CD4-positive, alpha-beta T cell treated with Interleukin-21 for 1 hour (primary cell): ENCODE results near the gene FKBP5.
"Not testable (repeated sequence)": the region's sequence is repeated elsewhere in the genome, so short reads cannot be mapped to it uniquely, and the experiment has no call there.

ENCODE experiments used
- DNase-seq: peaks from one replicate; pipeline ENCODE4 v3.0.0-alpha.2; 2020

The FKBP5 gene

DNA sequence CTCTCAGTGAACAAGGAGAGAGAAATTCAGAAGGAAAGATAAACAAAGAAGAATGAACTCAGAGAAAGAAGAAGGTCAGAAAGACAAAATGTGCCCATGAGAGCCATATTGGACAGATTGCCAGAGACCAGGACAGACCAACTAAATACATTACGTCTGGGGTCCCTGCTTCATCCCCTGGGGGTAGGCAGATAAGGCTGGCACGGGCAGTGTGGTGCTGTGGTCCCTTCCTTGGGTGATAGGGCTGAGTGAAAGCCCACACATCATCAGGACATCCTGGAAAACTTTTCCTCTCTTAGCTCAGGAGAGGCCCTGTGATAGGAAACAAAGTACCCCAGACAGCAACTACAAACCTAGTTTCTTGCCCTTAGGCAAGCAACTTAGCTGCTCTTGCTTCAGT lies 34.9 kb upstream of the FKBP5 start:
- no peak for DNase-seq

DNA sequence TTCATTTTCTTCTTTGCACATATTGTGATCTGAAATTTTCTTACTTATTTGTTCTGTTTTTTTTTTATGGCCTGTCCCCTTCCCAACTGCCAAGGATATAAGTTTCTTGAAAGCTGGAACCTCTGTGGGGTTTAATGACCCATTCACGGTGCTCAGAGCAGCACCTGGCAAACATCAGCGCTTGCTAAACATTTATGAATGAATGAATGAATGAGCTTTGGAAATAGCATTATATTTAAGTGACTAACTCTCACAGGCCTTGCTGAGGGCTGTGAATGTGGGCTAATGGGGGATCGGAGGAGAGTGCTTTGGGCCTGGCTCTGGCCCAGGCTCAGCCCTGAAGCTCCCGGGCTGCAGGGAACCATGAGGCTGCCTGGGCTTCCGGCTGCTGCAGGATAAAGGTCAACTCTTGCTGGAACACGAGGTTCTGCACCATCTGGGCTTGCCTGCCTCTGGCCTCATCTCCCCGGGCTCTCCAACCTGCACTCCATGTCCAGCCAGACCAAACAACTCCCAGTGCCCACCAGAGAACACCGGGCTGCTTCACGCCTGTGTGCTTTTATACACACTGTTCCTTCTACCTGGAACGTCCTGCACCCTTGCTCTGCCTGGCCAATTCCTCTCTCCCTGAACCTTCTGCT lies 33.5 kb upstream of the FKBP5 start:
- DNase-seq: no peak

DNA sequence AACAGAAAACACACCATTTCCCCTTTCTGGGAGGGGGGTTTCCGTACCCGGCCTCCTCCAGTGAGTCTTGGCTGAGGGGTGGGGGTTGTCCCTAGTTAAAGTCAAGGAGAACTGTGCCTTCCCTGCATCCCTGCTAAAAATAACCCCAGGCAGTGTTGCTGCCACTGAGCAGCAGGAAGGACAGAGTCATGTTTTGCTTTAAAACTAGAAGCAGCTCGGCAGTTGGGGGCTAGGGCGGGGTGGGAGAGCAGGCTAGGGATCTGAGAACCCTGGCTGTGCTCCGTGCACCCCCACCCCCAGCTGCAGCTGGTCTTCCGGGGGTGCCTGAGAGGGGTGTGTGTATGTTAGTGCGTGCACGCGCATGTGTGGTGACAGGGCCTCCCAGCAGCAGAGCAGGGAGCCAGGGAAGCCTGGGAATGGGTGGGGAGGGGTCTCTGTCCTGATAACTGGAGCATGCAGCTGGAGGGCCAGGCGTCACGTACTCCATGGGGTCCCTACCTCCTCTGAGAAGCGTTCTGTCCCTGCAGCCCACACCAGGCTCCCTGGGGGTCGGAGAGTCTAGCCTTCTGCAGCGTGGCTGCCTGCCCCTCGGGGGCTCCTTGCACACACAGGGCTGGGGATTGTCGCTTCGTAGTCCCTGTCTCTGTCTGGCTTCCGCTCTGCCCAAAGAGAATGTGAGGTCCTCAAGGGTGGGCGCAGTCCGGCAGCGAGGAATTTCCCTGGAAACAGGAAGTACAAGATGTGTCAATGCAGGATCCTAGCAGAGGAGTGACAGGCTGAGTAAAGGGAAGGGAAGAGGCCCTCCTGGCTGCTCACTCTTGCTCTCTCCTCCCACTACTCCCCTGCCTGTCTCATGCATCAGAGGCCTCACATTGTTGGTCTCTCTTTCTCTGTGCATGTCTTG lies 31.4 kb upstream of the FKBP5 start:
- peak; percentile 38 for DNase-seq

DNA sequence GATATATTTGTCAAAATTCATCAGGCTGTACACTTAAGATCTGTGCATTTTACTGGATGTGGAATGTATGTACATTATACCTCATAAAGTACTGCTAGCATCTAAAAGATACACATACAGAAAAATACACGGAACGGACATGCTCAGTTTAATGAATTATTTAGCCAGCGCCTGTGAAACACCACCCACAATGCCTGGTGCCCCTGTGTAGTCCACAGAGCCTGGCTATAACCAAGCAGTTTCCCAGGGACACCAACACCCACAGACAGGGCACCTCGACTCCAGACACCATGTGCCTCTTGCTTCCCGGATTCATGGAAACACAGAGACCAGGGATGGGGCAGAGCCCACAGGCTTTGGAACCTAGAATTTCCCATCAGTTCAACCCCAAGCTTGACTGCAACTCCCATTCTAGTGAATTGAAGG lies 30.7 kb upstream of the FKBP5 start:
- no peak for DNase-seq

DNA sequence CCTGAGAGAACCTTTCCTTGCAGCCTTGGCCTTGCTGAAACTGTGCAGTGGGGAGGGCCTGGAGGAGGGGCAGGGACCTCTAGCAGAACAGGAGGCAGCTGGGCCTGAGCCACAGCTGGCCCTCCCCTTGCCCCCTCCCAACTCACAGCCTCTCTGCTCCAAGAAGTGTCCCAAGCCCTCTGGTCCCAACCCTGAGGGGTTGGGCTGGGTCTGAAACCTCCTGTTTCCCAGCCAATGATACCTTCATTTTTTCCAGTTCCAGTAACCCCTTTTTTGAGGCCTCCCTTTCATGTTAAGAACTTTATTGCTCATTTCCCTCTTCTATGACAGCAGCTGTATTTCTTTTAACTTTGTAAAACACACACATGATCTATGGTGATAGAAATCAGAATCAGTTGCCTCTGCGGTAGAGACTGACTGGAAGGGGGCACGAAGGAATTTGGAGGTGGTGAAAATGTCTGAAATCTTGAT lies 30.2 kb upstream of the FKBP5 start:
- no peak for DNase-seq

DNA sequence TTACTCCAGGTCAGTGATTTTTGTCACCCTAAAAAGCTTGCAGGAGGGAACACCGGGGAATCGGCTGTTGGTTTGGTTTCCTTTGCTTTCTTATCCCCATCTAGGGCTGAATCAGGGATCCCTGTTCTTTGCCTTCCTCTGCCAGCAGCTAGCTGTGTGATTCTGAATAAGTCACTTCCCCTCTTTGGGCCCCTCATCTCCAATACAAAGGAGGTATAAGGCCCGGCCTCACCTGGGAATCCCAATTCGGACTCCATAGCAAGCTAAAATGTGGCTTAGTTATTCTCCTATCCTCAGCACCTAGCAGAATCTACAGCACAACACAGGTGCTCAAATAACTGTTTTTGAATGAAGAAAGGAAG lies 29.6 kb upstream of the FKBP5 start:
- DNase-seq: no peak

DNA sequence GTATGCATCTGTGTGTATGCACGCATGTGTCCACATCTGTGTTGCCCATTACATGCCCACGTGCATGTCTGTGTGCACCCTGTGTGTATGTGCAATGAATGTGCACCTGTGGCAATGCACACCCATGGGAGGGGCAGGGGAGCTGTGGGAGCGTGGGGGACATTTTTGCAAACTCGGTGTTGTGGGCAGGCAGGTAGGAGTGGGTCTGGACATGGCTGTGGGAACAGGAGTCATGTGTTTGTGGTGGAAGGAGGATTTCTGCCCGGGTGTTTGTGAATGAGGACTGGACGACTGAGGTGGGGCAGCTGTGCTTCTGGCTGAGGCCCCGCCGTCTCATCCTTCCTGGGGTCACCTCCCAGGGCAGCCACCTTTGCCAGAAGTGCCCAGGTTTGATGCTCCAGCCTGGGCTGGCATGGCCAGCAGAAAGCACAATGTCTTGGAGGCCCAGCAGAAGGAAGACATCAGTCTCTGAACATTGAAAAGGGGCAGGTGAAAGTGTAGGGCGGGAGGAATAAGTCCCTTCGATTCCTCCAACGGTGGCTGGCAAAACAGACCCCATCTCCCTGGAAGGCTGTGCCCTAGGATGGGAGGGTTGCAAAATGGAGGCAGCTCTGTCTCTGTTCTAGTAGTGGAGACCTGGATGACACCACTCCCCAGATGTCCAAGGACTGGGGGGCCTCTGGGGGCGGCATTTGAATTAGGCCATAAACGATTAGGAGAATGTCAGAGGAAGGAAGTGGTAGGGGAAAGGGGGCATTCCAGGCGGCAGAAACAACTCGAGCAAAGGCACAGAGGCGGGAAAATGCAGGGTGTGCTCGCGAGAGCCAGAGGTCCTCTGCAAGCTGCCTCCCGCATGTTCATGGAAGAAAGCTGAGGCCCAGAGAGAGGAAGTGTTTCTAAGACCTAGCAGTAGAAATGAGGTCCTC lies 29.0 kb upstream of the FKBP5 start:
- no peak for DNase-seq

DNA sequence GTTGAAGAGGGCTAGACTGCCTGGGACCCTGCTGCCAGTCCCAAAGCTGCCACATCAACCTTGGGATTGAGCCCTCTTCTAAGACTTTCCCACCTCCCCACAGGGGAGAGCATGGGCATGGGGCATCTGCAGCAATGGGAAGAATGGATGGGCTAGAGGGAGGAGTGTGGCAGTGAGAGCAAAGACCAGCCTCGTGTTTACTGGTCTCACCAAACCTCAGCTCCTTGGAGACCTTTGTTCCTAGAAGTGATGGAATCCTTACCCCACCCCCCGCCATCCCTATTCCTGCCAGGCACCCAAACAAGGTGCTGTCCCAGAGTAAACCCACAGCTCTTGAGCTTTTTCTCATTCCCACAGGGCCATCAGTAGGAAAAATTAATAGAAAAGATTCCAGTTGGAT lies 28.1 kb upstream of the FKBP5 start:
- DNase-seq: no peak

DNA sequence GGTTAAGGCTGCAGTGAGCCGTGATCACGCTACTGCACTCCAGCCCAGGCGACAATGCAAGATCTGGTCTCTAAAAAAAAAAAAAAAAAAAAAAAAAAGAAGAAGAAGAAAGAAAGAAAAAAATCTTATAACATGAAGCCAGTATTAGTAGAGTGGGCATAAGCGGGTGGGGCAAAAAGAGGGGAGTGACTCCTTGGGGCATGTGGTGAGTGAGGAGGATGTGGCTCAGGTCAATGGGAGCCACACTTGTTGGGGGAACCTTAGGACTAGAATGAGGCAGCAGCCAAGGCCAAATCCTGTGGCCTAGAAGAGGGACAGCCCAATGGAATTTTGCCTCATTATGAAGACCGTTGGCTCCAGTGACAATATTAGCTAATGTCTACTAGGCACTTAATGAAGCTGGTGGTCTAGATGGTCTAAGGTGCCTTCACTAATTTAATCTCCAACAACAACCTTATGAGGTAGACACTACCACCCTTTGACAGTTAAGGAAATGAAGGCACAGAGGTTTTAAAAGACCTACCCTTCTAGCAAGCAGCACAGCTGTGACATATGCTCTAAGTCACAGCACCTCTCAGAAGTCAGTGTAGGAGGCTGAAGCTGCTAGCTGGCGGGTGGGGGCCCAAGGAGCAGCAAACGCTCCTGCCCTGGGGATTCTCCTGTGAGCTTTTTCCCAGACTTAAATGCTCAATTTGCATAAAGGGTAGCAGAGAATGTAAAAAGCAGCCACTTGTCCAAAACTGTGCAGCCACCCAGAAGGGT lies 24.5 kb upstream of the FKBP5 start:
- DNase-seq: no peak

DNA sequence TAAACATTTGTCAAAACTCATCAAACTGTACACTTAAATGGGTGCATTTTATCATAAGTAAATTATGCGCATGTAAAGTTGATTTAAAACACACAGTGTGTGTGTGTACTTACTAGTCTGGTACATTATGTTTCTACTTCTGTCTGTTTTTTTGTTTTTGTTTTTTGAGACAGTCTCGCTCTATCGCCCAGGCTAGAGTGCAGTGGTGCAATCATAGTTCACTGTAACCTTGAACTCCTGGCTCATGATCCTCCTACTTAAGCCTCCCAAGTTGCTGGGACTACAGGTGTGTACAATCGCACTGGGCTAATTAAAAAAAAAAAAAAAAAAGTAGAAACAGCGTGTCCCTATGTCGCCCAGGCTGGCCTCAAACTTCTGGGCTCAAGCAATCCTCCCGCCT lies 23.0 kb upstream of the FKBP5 start:
- DNase-seq: no peak

DNA sequence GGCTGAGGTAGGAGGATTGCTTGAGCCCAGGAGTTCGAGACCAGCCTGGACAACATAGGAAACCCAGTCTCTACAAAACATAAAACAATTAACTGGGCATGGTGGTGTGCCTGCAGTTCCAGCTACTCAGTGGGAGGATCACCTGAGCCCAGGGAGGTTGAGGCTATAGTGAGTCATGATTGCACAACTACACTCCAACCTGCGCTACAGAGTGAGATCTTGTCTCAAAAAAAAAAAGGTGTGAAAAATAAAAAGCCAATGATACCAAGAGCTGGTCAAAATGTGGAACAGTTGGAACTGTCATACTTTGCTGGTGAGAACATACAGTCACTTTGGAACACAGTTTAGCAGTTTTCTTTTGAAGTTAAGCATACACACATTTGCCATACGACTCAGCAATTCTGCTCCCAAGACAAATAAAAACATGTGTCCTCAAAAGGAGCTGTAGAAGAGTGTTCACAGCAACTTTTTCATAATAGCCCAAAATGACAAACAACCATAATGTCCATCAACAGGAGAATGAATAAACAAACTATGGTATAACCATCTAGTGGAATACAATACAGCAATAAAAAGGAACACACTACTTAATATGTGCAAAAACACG lies 21.6 kb upstream of the FKBP5 start:
- DNase-seq: no peak

DNA sequence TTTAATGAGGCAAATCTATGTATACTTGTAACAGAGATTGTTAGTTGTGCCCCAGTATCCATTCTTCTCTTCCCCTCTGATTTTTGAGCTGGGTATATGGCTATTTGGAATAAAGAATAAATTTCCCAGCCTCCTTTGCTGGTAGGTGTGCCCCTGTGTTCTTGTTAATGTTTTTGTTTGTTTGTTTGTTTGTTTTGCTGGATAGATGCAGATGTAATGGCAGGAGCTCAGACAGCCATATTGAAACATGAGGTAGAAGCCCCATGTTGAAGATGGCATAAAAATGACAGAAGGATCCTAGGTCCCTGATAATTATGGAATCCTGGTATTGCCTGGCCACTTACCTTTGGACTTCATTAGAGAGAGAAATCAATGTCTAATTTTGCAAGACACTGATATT lies 19.9 kb upstream of the FKBP5 start:
- no peak for DNase-seq

DNA sequence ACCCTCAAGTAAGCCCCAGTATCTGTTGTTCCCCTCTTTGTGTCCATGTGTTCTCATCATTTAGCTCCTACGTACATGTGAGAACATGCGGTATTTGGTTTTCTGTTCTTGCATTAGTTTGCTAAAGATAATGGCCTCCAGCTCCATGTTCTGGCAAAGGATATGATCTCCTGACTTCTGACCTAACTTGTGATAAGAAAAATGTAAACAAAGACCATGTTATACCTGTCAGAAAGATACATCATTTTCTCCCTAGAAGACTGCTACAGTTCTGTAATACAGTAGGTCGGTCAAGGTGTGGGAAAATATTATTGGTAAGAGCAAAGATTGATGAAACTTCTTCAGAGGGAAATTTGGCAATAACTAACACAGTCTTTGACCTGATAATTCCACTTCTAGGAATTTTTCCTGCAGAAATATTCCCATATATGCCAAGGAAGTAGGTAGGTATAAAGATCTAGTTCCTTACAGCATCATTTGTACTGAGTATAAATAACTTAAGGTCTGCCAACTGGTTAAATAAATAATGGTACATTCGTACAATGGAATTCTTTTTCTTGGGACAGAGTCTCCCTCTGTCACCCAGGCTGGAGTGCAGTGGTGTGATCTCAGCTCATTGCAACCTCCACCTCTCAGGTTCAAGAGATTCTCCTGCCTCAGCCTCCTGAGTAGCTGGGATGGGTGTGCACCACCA lies 19.1 kb upstream of the FKBP5 start:
- no peak for DNase-seq

DNA sequence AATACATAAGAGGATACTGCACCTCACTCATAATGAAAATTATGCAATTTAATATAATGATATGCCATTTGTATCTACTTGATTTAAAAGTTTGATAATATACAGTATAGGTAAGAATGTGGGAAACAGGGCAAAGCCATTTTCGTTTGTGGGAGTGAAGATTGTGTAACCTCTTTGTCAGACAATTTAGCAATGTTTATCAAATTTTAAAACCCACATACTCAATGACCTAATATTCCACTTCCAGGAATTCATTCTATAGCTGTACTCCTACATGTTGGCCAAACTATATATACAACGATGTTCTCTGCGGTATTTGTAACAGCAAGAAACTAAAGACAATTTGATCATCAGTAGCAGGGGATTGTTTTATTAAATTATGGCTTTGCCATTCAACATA lies 17.8 kb upstream of the FKBP5 start:
- DNase-seq: no peak

DNA sequence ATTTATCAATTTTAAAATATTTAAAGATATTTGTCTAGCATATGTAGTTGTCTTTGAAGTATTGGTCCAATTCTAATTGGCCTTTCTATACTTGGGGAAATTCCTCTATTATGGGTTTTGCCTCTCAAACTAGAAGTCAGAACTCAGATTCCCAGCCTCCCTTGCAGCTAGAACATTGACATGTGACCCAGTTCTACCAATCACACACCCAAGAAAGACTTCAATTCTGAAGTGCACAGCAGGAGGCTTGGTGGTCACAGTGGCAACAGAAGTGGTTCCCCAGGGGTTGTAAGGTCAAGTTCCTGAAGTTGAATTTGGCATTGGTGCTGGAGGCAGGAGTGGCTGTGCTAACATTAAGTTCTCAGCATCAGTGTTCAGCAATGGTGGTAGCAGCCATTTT lies 14.8 kb upstream of the FKBP5 start:
- no peak for DNase-seq

DNA sequence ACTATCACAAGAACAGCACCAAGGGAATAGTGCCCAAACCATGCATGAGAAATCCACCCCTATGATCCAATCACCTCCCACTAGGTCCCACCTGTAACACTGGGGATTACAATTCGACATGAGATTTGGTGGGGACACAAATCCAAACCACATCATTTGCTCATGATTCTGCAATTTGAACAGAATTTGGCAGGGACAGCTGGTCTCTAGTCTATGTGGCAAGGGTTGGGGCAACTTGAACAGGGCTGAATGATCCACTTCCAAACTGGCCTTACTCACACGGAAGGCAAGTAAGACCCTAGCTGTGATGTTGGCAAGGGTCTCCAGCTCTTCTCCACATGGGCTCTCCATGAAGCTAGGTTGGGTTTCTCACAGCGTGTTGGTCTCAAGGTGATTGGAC lies 10.1 kb upstream of the FKBP5 start:
- no peak for DNase-seq

DNA sequence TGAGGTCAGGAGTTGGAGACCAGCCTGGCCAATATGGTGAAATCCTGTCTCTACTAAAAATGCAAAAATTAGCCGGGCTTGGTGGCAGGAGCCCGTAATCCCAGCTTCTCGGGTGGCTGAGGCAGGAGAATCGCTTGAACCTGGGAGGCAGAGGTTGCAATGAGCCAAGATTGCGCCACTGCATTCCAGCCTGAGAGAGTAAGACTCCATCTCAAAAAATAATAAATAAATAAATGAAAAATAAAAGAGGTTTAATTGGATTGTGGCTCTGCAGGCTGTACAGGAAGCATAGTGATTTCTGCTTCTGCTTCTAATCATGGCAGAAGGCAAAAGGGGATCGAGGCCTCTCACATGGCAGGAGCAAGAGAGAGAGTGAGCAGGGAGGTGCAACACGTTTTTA lies 9.7 kb upstream of the FKBP5 start:
- DNase-seq: not testable (repeated sequence)

DNA sequence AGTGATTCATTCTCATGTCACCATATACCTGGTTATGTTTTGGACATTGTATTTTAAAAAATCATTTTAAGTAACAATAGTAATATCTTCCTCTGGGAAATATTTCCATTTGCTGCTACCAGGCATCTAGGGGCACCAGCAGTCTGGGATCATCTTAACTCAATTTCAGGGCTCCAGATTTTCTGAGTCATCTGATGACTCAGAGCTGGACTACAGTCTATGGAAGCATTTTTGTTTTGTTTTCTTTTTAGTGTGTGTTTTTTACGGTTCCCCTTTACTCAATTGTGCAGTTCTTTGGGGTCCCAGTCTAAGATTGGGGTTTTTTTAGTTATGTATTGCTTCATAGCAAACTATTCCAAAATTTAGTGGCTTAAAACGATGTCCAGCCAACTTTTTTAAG lies 5.7 kb upstream of the FKBP5 start:
- DNase-seq: no peak

DNA sequence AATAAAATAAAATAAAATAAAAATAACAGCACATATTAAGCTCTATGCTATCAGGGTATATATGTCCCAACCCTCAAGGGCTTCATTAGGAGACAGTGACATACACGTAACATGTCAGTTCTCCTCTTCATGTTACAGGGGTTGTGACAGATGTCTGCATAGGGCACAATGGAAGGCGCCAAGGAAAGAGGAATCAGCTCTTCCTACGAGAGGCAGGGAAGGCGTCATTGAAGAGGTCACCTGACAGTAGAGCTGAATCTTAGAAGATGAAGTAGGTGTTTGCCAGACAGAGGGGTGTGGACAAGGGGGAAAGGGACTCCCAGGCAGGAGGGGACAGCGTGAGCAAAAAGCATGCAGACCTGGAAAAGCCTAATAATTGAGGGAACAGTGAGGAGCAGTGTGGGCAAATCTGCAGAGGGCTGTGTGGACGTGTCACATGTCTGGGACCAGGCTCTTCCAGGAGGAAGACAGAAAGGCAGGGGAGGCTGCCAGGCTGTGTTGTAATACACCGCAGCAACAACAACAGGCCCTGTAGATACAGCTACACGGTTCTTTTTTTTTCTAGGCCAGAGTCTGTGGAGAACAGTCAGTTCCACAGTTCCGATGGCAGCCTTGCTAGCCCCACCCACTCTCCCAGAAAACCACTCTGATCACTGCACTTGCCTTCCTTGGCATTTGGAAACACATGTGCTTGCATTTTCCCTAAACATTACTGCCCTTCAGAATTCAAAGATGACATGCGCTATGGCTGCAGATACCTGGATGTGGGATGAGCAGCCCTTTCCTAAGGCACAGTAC lies 2.5 kb upstream of the FKBP5 start:
- no peak for DNase-seq

DNA sequence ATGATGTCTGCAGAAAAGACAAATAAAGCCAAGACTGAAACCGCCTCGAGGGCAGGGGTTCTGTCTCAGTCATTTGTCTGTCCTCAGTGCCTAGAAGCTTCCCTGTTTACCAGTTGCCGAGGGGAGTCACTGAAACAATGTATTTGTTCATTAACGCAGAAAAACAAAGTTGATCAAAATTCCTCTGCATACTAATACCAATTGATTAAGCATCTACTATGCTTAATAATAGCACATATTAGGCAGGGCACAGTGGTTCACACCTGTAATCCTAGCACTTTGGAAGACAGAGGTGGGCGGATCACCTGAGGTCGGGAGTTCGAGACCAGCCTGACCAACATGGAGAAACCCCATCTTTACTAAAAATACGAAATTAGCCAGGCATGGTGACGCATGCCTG lies 1.8 kb upstream of the FKBP5 start:
- DNase-seq: no peak

DNA sequence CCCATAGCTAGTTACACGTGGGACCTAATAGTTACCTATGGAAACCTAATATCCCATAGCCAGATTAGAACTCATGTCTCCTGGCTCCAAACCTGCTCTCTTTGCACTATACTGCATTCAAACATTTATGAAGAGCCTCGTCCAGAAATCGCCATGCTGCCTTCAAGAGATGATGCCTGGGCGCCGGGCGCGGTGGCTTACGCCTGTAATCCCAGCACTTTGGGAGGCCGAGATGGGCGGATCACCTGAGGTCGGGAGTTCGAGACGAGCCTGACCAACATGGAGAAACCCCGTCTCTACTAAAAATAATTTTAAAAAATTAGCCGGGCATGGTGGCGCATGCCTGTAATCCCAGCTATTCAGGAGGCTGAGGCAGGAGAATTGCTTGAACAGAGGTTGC lies 1.3 kb upstream of the FKBP5 start:
- not testable (repeated sequence) for DNase-seq
